GM10847 (cell line): Measurements from ENCODE around the gene CCL21.

Source experiments
- POLR2A ChIP-seq: IDR thresholded peaks from 2 replicates; pipeline ENCODE4 v1.6.1; 2011; ENCODE audit not compliant: insufficient read length; ENCODE audit errors: extremely low read depth

Gene CCL21

GRCh38 chr9:34710023-34710422 lies at the start of gene CCL21:
TSS of gene CCL21 (minus strand) at chr9:34710136. CDS start at chr9:34710066, 70 bp downstream.
- TF ChIP-seq POLR2A: no peak

GRCh38 chr9:34759432-34760134 lies 49.6 kb upstream of the CCL21 start:
- no peak for TF ChIP-seq POLR2A

- TF ChIP-seq POLR2A: no peak
Observed at GRCh38 chr9:34746526-34746925, 36.6 kb upstream of the CCL21 start.

- TF ChIP-seq POLR2A: no peak
Observed at GRCh38 chr9:34744295-34745221, 34.6 kb upstream of the CCL21 start.

GRCh38 chr9:34742710-34743109 lies 32.8 kb upstream of the CCL21 start:
- no peak for TF ChIP-seq POLR2A

GRCh38 chr9:34741628-34742027 lies 31.7 kb upstream of the CCL21 start:
- TF ChIP-seq POLR2A: no peak

- TF ChIP-seq POLR2A: no peak
Observed at GRCh38 chr9:34737677-34738260, 27.8 kb upstream of the CCL21 start.

- no peak for TF ChIP-seq POLR2A
Observed at GRCh38 chr9:34734720-34735119, 24.8 kb upstream of the CCL21 start.

- TF ChIP-seq POLR2A: no peak
Observed at GRCh38 chr9:34732886-34733285, 22.9 kb upstream of the CCL21 start.

GRCh38 chr9:34732478-34732877 lies 22.5 kb upstream of the CCL21 start:
- no peak for TF ChIP-seq POLR2A

GRCh38 chr9:34723141-34723540 lies 13.2 kb upstream of the CCL21 start:
- no peak for TF ChIP-seq POLR2A

- TF ChIP-seq POLR2A: no peak
Observed at GRCh38 chr9:34719021-34719768, 9.3 kb upstream of the CCL21 start.

- TF ChIP-seq POLR2A: no peak
Observed at GRCh38 chr9:34717996-34718614, 8.2 kb upstream of the CCL21 start.

GRCh38 chr9:34716711-34717110 lies 6.8 kb upstream of the CCL21 start:
- TF ChIP-seq POLR2A: no peak
